ENCODE measurements around the gene DLK2.
"Not testable (repeated sequence)": the region's sequence is repeated elsewhere in the genome, so short reads cannot be mapped to it uniquely, and the experiment has no call there.

DLK2 gene

DNA sequence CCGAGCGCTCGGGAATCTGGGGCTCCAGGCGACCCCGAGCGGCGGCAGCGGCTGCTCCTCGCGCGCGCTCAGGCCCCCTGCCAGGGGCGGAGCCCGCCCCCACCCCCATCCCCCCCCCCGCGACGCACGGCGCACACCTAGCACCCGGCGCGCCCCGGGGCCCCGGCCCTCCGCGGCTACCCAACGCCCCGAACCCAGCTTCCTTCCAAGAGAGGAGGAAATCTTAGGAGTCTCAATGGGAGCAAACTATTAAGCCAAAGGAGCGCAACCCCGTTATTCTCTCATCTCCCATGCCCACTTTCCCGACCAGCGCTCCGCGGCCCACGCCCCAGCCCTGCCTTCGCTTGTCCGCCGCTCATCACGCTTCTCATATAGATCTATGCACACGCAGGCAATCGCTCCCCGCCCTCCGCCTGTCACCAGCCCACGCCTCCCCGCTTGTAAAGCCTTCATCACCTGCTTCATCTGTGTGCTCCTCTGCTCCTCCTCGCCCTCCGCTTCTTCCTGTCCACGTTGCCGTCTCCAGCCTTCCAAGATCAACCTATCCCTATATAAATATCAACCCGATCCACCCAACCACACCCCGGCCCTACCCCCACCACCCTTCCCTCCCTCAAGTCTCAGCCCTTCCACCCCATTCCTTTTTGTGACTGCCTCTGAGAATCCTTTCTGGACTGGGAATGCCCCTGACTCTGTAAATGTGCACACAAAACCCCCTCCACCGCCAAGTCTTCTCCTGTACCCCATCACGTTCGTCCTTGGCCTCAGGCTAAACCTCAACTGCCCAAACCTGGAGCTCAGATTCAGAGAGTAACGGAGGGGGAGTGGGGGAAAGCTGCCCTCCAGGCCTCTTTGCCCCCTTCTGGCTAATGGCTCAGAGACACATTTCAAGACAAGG lies at the start of gene DLK2:
Gene DLK2 (minus strand): TSS at position 18 of the 898 bp plus-strand sequence. CDS start 723 bp downstream, outside the sequence.
- FAIRE-seq = peak; percentile 12
- peak; percentile 29 for DNase-seq (ENCODE audit: extremely low spot score, insufficient read length, low read depth)

DNA sequence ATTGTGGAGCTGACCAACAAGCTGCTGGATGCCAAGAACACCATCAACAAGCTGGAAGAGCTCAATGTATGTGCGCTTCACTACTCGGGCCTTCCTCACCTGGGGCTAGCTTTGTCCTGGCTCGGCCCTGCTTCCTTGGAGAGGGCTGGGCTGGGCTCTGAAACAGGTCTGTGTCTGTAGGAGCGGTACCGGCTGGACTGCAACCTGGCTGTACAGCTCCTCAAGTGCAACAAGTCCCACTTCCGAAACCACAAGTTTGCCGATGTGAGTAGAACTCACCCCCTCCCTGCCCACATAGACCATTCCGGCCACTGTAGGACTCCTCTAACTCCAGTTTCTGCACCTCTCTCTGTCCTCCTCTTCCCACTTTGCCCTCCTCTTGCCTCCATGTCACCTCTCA lies 48.1 kb upstream of the DLK2 start:
- DNase-seq (ENCODE audit: extremely low spot score, insufficient read length, low read depth) (no peak), FAIRE-seq (no peak)

DNA sequence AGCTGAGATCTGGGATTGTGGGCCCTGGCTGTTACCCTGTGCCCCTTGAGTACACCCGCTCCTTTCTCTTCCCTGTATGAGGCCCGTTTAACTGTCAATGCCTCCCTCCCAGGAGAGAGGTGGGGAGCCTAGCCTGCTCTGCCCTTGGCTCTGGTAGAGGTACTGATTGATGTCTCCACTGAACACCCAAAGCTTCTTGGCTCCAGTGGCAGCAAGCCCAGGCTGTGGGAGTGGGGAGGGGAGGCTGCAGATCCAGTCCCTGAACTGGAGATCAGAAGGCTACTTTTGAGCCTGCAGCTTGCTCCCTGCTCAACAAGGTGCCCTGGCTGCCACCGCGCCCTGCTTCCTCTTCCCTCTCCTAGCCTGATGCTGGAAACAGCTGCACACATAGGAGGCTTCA lies 47.3 kb upstream of the DLK2 start:
- FAIRE-seq (no peak), DNase-seq (ENCODE audit: extremely low spot score, insufficient read length, low read depth) (no peak)

GRCh38 chr6:43500921-43501320 lies 45.6 kb upstream of the DLK2 start:
- DNase-seq (ENCODE audit: extremely low spot score, insufficient read length, low read depth) (no peak), FAIRE-seq (no peak)

GRCh38 chr6:43499028-43499815 lies 43.9 kb upstream of the DLK2 start:
- FAIRE-seq (no peak), DNase-seq (ENCODE audit: extremely low spot score, insufficient read length, low read depth) (no peak)

DNA sequence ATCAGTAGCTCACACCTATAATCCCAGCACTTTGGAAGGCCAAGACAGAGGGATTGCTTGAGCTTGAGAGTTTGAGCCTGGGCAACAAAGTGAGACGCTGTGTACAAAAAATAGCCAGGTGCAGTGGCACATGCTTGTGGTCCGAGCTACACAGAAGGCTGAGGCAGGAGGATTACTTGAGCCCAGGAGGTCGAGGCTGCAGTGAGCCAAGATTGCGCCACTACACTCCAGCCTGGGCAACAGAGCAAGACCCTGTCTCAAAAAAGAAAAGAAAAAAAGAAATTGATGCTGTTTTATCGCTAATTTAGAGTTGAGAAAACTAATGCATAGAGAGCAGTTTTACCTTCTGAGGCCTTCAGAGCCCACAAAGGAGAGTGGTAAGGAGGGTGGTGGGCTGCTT lies 42.9 kb upstream of the DLK2 start:
- not testable (repeated sequence) for FAIRE-seq; DNase-seq (ENCODE audit: extremely low spot score, insufficient read length, low read depth)

GRCh38 chr6:43497689-43498088 lies 42.3 kb upstream of the DLK2 start:
- FAIRE-seq (no peak), DNase-seq (ENCODE audit: extremely low spot score, insufficient read length, low read depth) (no peak)

DNA sequence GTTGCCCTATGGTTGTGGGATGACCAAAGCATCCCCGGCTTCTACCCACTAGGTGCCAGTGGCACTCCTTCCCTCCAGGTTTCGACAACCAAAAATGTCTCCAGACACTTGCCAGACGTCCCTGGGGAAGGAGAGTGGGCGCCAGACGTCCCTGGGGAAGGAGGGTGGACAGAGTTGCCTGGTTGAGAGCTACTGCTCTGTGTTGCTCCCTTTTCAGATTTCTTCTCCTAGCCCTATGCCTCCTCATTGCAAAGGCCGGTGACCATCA lies 41.7 kb upstream of the DLK2 start:
- DNase-seq (ENCODE audit: extremely low spot score, insufficient read length, low read depth) = no peak
- no peak for FAIRE-seq

DNA sequence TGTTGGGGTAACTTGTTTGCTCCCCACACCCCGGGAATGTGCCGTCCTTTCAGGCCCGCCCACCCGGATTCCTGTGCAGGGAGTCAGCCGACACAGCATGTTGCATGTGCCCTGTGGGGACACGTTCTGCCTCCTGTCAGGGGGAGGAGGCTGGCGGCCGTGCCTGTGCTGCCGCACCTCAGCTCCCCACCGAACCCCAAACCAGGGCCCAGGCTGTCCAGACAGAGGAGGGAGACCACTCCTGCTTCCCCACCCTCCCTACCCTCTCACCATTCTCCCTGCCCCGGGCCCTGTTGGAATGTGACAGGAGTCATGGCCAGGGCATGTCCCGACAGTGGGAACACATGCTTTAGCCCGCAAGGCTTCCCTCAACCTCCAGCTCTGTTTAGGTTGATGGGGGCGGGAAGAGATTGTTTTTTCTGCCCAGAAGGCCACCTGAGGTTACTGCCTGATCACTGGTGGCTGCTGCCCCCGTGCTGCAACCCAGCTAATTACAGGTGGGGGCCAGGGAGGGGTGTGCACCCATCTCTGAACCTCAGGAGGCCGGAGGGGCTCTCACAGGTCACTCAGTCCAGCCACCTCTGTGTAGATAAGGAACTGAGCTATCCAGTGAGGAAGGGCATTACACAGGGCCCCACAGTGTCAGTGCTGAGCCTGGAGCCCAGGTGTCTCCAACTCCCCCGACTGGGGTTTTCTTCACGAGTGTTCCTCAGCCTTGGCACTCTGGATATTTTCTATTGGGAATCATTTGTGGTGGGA lies 41.2 kb upstream of the DLK2 start:
- FAIRE-seq (no peak), DNase-seq (ENCODE audit: extremely low spot score, insufficient read length, low read depth) (no peak)

- DNase-seq (ENCODE audit: extremely low spot score, insufficient read length, low read depth) = no peak
- FAIRE-seq = no peak
These were observed 40.1 kb upstream of the DLK2 start for GRCh38 chr6:43495409-43495941.

DNA sequence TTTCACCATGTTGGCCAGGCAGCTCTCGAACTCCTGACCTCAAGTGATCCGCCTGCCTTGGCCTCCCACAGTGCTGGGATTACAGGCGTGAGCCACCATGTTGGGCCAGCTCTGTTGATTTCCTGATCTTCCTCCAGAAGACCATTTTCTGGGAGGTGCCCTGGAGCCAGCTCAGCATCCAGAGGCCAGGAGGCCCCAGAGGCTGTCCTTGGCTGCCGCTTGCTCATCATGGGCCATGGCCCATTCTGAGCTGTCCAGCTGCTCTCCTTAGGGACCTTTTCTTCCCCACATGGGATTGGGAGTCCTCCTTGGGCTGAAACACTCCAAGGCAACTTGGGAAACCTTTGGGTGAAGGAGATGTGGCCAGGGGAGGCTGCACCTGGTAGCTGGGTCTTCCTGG lies 39.4 kb upstream of the DLK2 start:
- no peak for FAIRE-seq
- no peak for DNase-seq (ENCODE audit: extremely low spot score, insufficient read length, low read depth)

DNA sequence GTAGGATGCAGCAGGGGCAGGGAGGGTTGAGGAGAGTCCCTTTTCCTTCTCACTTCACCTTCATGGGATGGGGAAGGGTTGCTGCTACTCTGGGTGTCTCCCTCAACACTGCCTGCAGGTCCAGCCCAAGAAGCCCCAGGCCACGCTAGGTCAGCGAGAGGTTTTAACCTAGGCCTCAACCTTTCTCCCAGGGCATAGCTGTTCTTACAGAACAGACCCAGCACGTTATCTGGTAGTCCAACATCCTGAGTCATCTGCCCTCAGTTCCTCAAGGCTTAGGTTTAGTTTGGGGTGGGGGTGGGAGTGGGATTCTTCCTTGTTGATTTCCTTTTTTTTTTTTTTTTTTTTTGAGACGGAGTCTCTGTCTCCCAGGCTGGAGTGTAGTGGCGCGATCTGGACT lies 39.0 kb upstream of the DLK2 start:
- no peak for DNase-seq (ENCODE audit: extremely low spot score, insufficient read length, low read depth)
- FAIRE-seq = no peak

- DNase-seq (ENCODE audit: extremely low spot score, insufficient read length, low read depth) (no peak), FAIRE-seq (no peak)
These were observed 38.5 kb upstream of the DLK2 start for GRCh38 chr6:43493833-43494232.

- no peak for DNase-seq (ENCODE audit: extremely low spot score, insufficient read length, low read depth)
- FAIRE-seq = no peak
These were observed 37.9 kb upstream of the DLK2 start for GRCh38 chr6:43493230-43493629.

GRCh38 chr6:43492673-43493072 lies 37.3 kb upstream of the DLK2 start:
- FAIRE-seq (no peak), DNase-seq (ENCODE audit: extremely low spot score, insufficient read length, low read depth) (no peak)

DNA sequence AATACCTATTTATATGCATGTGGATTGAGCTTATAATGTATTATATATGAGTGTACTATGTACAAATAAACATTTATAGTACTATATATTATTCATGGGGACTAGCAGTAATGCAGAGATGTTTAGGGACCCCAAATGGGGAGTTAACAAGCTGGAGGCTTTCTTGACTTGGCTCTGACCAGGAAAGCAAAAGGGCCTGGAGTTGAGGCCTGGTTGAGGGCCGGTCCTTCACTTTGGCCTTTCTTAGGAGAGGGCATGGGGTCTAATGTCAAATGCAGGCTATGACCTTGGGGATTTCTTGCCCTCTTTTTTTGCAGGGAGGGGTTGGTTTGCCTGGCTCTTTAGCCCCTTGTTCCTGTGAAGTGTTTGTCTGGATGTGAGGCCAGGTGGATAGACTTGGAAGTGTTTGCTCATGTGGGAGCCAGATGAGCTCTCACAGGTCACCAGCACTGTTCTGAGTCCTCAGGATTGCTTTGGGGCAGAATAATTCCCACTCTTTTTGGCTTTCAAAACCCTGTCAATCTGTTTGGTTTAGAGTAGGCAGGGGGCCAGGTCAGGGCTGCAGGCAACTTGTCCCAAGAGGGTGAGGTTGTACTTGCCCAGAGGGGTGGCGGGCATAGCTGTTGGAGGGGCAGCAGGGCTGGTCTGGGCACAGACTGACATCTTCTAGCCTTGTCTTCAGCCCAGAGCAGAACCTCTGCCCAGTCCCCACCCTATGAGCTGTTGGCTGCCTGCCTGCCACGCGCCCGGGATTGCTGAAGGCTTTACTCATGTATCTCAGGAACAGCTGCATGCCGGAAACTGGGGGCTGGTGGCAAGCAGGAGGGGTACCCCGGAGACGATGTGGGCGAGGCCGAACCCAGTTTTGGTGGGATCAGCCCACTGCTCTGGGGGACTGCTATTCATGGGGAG lies 36.7 kb upstream of the DLK2 start:
- DNase-seq (ENCODE audit: extremely low spot score, insufficient read length, low read depth) (no peak), FAIRE-seq (no peak)

DNA sequence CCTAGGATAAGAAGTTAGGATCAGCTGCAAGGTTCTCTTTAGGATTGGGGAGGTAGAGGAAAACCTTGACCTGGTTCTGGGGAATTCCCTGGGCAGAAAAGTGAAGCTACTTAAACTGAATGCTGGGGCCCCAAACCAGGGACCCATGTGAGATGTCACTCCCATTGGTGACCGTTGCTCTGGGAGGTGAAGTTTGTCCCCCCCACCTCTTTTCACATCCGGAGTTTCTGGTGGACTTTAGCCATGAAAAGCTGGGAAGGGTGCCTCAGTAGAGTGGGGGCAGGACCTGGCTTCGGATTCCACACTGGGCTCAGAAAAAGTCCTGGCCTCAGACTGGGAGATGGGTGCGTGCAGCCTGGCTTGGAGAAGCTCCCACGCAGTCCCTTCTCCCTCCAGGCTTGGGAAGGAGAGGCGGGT lies 35.2 kb upstream of the DLK2 start:
- no peak for FAIRE-seq
- no peak for DNase-seq (ENCODE audit: extremely low spot score, insufficient read length, low read depth)

DNA sequence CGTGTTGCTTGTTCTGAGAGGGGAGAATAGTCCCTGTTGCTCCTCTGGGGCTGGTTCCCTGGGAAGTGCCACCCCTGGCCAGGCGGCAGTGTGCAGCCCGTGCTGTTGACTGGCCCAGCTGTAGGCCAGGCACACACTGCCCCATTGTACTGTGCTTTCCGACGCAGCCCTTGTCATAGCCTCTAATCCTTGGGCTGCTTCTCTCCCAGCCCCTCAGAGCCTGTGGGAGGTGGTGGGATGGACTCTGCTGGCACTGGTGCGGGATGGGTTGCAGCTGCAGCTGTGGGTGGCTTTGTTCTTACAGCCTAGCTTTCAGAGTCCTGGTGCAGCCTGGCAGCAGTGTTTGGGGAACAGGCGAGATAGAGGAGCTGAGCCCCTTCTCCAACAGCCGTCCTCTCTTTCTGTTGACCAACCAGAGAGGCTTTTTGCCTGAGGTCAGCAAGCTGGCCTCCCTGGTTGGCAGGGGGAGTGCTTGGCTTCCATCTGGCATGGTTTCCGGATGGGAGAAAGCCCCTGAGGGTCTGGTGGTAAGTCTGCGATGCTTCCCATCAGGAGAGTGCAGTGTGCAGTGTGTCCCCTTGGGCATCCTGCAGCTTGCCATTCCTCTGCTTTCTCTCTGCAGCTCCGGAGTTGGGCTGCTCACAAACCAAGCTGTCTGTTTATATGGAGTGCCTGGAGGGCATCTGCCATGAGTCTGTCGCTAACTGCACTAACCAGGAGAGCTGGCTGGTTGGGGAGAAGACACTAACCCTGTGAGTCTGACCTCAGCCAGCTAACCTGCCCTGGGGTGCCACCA lies 34.1 kb upstream of the DLK2 start:
- DNase-seq (ENCODE audit: extremely low spot score, insufficient read length, low read depth) (no peak), FAIRE-seq (no peak)
